Mammary epithelial cell (primary cell): ENCODE data around the gene UBAP2L.

Experiments used
- EZH2 ChIP-seq: IDR thresholded peaks from 2 replicates; pipeline ENCODE4 v1.6.1; 2012; ENCODE audit warnings: low read length, inconsistent platforms, borderline replicate concordance
- TF ChIP-seq, protein P1 (sequence below), 2 donors: IDR thresholded peaks in 1 of 2; conservative IDR thresholded peaks in 1 of 2; 2 replicates each; pipeline ENCODE4 v1.5.1; 2011 to 2012; ENCODE audit warnings: inconsistent platforms in 2 of 2, low read length in 2 of 2, mild to moderate bottlenecking in 2 of 2, control low read depth in 1 of 2, low read depth in 1 of 2; ENCODE audit not compliant: insufficient read depth in 1 of 2; ENCODE audit errors: extremely low read depth in 1 of 2

DNA sequence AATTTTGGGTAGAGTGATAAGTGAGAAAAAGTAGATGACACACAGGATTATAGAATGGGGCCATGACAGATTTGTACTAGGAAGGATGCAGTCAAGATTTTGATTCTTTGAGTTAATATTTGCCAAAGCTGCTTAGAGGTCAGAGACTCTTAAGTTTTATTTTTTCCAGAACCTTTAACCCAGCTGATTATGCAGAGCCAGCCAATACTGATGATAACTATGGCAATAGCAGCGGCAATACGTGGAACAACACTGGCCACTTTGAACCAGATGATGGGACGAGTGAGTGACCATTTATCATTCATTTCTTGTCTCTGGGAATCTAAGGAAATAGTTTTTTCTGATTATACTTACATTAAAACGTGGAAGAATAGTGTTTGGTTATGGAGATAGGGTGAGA lies 16.1 kb downstream of the UBAP2L start:
- no peak for TF ChIP-seq EZH2
- TF ChIP-seq, protein P1, sequence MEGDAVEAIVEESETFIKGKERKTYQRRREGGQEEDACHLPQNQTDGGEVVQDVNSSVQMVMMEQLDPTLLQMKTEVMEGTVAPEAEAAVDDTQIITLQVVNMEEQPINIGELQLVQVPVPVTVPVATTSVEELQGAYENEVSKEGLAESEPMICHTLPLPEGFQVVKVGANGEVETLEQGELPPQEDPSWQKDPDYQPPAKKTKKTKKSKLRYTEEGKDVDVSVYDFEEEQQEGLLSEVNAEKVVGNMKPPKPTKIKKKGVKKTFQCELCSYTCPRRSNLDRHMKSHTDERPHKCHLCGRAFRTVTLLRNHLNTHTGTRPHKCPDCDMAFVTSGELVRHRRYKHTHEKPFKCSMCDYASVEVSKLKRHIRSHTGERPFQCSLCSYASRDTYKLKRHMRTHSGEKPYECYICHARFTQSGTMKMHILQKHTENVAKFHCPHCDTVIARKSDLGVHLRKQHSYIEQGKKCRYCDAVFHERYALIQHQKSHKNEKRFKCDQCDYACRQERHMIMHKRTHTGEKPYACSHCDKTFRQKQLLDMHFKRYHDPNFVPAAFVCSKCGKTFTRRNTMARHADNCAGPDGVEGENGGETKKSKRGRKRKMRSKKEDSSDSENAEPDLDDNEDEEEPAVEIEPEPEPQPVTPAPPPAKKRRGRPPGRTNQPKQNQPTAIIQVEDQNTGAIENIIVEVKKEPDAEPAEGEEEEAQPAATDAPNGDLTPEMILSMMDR (conservative IDR thresholded peaks at IDR 0.05 in 1 of 2, IDR thresholded peaks at IDR 0.05 in 1 of 2; ENCODE audit: extremely low read depth in 1 of 2, insufficient read depth in 1 of 2, low read depth in 1 of 2, low read length in 2 of 2): no peak
